ENCODE data around the gene BMS1.
"Not testable (repeated sequence)": the region's sequence is repeated elsewhere in the genome, so short reads cannot be mapped to it uniquely, and the experiment has no call there.

Gene BMS1

GRCh38 chr10:42801135-42801534, 18.5 kb downstream of the BMS1 start:
- Histone ChIP-seq H3K9me3 (ENCODE audit: control insufficient read depth, insufficient read depth, low read length) (no peaks in the 10 kb centered on the region), H3K9ac (ENCODE audit: low read depth, low read length) (no peak overlapping the region), H3K36me3 (ENCODE audit: control insufficient read depth, insufficient read depth, low read length) (peaks cover 42% of the 10 kb centered on the region), H3K27me3 (ENCODE audit: control insufficient read depth, insufficient read depth, low read length) (no peaks in the 10 kb centered on the region), H3K4me3 (ENCODE audit: low read depth, low read length) (no peak overlapping the region), H3K4me1 (ENCODE audit: control insufficient read depth, insufficient read depth, low read length) (no peaks in the 10 kb centered on the region)

GRCh38 chr10:42802876-42803275, 20.3 kb downstream of the BMS1 start:
- no peak overlapping the region for H3K4me3 ChIP-seq (ENCODE audit: low read depth, low read length)
- peaks cover 26% of the 10 kb centered on the region for H3K36me3 ChIP-seq (ENCODE audit: control insufficient read depth, insufficient read depth, low read length)
- no peaks in the 10 kb centered on the region for H3K27me3 ChIP-seq (ENCODE audit: control insufficient read depth, insufficient read depth, low read length)
- no peak overlapping the region for H3K9ac ChIP-seq (ENCODE audit: low read depth, low read length)
- no peaks in the 10 kb centered on the region for H3K9me3 ChIP-seq (ENCODE audit: control insufficient read depth, insufficient read depth, low read length)
- no peaks in the 10 kb centered on the region for H3K4me1 ChIP-seq (ENCODE audit: control insufficient read depth, insufficient read depth, low read length)

GRCh38 chr10:42809676-42810075, 27.1 kb downstream of the BMS1 start:
- Histone ChIP-seq H3K36me3 (ENCODE audit: control insufficient read depth, insufficient read depth, low read length) (peaks cover 3% of the 10 kb centered on the region), H3K4me1 (ENCODE audit: control insufficient read depth, insufficient read depth, low read length) (no peaks in the 10 kb centered on the region), H3K27me3 (ENCODE audit: control insufficient read depth, insufficient read depth, low read length) (no peaks in the 10 kb centered on the region), H3K4me3 (ENCODE audit: low read depth, low read length) (no peak overlapping the region), H3K9me3 (ENCODE audit: control insufficient read depth, insufficient read depth, low read length) (no peaks in the 10 kb centered on the region), H3K9ac (ENCODE audit: low read depth, low read length) (no peak overlapping the region)

GRCh38 chr10:42812028-42812427, 29.4 kb downstream of the BMS1 start:
- no peak overlapping the region for H3K4me3 ChIP-seq (ENCODE audit: low read depth, low read length)
- H3K27me3 ChIP-seq (ENCODE audit: control insufficient read depth, insufficient read depth, low read length): no peaks in the 10 kb centered on the region
- no peaks in the 10 kb centered on the region for H3K36me3 ChIP-seq (ENCODE audit: control insufficient read depth, insufficient read depth, low read length)
- peaks cover 2% of the 10 kb centered on the region for H3K4me1 ChIP-seq (ENCODE audit: control insufficient read depth, insufficient read depth, low read length)
- H3K9me3 ChIP-seq (ENCODE audit: control insufficient read depth, insufficient read depth, low read length): no peaks in the 10 kb centered on the region
- H3K9ac ChIP-seq (ENCODE audit: low read depth, low read length): no peak overlapping the region

- not testable (repeated sequence) for H3K27me3 ChIP-seq (ENCODE audit: control insufficient read depth, insufficient read depth, low read length); H3K4me3 ChIP-seq (ENCODE audit: low read depth, low read length); H3K9me3 ChIP-seq (ENCODE audit: control insufficient read depth, insufficient read depth, low read length); H3K36me3 ChIP-seq (ENCODE audit: control insufficient read depth, insufficient read depth, low read length); H3K4me1 ChIP-seq (ENCODE audit: control insufficient read depth, insufficient read depth, low read length); H3K9ac ChIP-seq (ENCODE audit: low read depth, low read length)
These were observed 31.5 kb downstream of the BMS1 start for GRCh38 chr10:42813989-42814687.

GRCh38 chr10:42816334-42816733, 33.7 kb downstream of the BMS1 start:
- H3K9me3 ChIP-seq (ENCODE audit: control insufficient read depth, insufficient read depth, low read length); H3K27me3 ChIP-seq (ENCODE audit: control insufficient read depth, insufficient read depth, low read length); H3K4me1 ChIP-seq (ENCODE audit: control insufficient read depth, insufficient read depth, low read length); H3K9ac ChIP-seq (ENCODE audit: low read depth, low read length); H3K4me3 ChIP-seq (ENCODE audit: low read depth, low read length): not testable (repeated sequence)
- H3K36me3 ChIP-seq (ENCODE audit: control insufficient read depth, insufficient read depth, low read length): peaks cover 12% of the 10 kb centered on the region

GRCh38 chr10:42816912-42817311, 34.3 kb downstream of the BMS1 start:
- Histone ChIP-seq H3K9ac (ENCODE audit: low read depth, low read length) (no peak overlapping the region), H3K36me3 (ENCODE audit: control insufficient read depth, insufficient read depth, low read length) (peaks cover 12% of the 10 kb centered on the region), H3K4me1 (ENCODE audit: control insufficient read depth, insufficient read depth, low read length) (peaks cover 2% of the 10 kb centered on the region), H3K4me3 (ENCODE audit: low read depth, low read length) (no peak overlapping the region), H3K9me3 (ENCODE audit: control insufficient read depth, insufficient read depth, low read length) (no peaks in the 10 kb centered on the region), H3K27me3 (ENCODE audit: control insufficient read depth, insufficient read depth, low read length) (no peaks in the 10 kb centered on the region)

GRCh38 chr10:42817417-42817816, 34.8 kb downstream of the BMS1 start:
- not testable (repeated sequence) for H3K9me3 ChIP-seq (ENCODE audit: control insufficient read depth, insufficient read depth, low read length); H3K27me3 ChIP-seq (ENCODE audit: control insufficient read depth, insufficient read depth, low read length); H3K9ac ChIP-seq (ENCODE audit: low read depth, low read length); H3K4me1 ChIP-seq (ENCODE audit: control insufficient read depth, insufficient read depth, low read length); H3K4me3 ChIP-seq (ENCODE audit: low read depth, low read length)
- peaks cover 12% of the 10 kb centered on the region for H3K36me3 ChIP-seq (ENCODE audit: control insufficient read depth, insufficient read depth, low read length)

- H3K27me3 ChIP-seq (ENCODE audit: control insufficient read depth, insufficient read depth, low read length); H3K9ac ChIP-seq (ENCODE audit: low read depth, low read length); H3K4me3 ChIP-seq (ENCODE audit: low read depth, low read length); H3K9me3 ChIP-seq (ENCODE audit: control insufficient read depth, insufficient read depth, low read length): not testable (repeated sequence)
- H3K4me1 ChIP-seq (ENCODE audit: control insufficient read depth, insufficient read depth, low read length): peaks cover 13% of the 10 kb centered on the region
- peaks cover 19% of the 10 kb centered on the region for H3K36me3 ChIP-seq (ENCODE audit: control insufficient read depth, insufficient read depth, low read length)
These were observed 44.2 kb downstream of the BMS1 start for GRCh38 chr10:42826759-42827158.

GRCh38 chr10:42827201-42827600, 44.6 kb downstream of the BMS1 start:
- no peak overlapping the region for H3K4me3 ChIP-seq (ENCODE audit: low read depth, low read length)
- H3K9ac ChIP-seq (ENCODE audit: low read depth, low read length): no peak overlapping the region
- H3K4me1 ChIP-seq (ENCODE audit: control insufficient read depth, insufficient read depth, low read length): peaks cover 13% of the 10 kb centered on the region
- peaks cover 22% of the 10 kb centered on the region for H3K36me3 ChIP-seq (ENCODE audit: control insufficient read depth, insufficient read depth, low read length)
- no peaks in the 10 kb centered on the region for H3K27me3 ChIP-seq (ENCODE audit: control insufficient read depth, insufficient read depth, low read length)
- no peaks in the 10 kb centered on the region for H3K9me3 ChIP-seq (ENCODE audit: control insufficient read depth, insufficient read depth, low read length)

GRCh38 chr10:42828391-42828790, 45.8 kb downstream of the BMS1 start:
- H3K9ac ChIP-seq (ENCODE audit: low read depth, low read length); H3K9me3 ChIP-seq (ENCODE audit: control insufficient read depth, insufficient read depth, low read length); H3K4me3 ChIP-seq (ENCODE audit: low read depth, low read length); H3K27me3 ChIP-seq (ENCODE audit: control insufficient read depth, insufficient read depth, low read length): not testable (repeated sequence)
- Histone ChIP-seq H3K36me3 (ENCODE audit: control insufficient read depth, insufficient read depth, low read length) (peaks cover 21% of the 10 kb centered on the region), H3K4me1 (ENCODE audit: control insufficient read depth, insufficient read depth, low read length) (peaks cover 13% of the 10 kb centered on the region)

- H3K36me3 ChIP-seq (ENCODE audit: control insufficient read depth, insufficient read depth, low read length): peaks cover 17% of the 10 kb centered on the region
- no peak overlapping the region for H3K9ac ChIP-seq (ENCODE audit: low read depth, low read length)
- H3K4me3 ChIP-seq (ENCODE audit: low read depth, low read length): no peak overlapping the region
- no peaks in the 10 kb centered on the region for H3K27me3 ChIP-seq (ENCODE audit: control insufficient read depth, insufficient read depth, low read length)
- no peaks in the 10 kb centered on the region for H3K9me3 ChIP-seq (ENCODE audit: control insufficient read depth, insufficient read depth, low read length)
- peaks cover 13% of the 10 kb centered on the region for H3K4me1 ChIP-seq (ENCODE audit: control insufficient read depth, insufficient read depth, low read length)
These were observed 47.6 kb downstream of the BMS1 start for GRCh38 chr10:42830237-42830636.

All from iPS-15b (cell line).